Glutamatergic neuron (in vitro differentiated cells): Measurements from ENCODE around the gene ATG5. TPM values are rescaled to one million over a fixed set of nuclear protein-coding genes. Genes with fewer than 3 reads are reported as not detected.
"Not testable (repeated sequence)": the region's sequence is repeated elsewhere in the genome, so short reads cannot be mapped to it uniquely, and the experiment has no call there.

Experiments
- DNase-seq: peaks from one replicate; pipeline ENCODE4 v3.0.0; 2022
- H3K27ac Mint-ChIP-seq: one replicate; pipeline ENCODE4 v1.8.0; 2020; ENCODE audit warnings: mild to moderate bottlenecking, mixed read lengths, inconsistent platforms; ENCODE audit not compliant: unreplicated experiment
- H3K27me3 Mint-ChIP-seq: one replicate; pipeline ENCODE4 v1.8.0; 2020; ENCODE audit warnings: mild to moderate bottlenecking, moderate library complexity, mixed read lengths, inconsistent platforms; ENCODE audit not compliant: unreplicated experiment
- H3K36me3 Mint-ChIP-seq: one replicate; pipeline ENCODE4 v1.8.0; 2020; ENCODE audit warnings: mild to moderate bottlenecking, mixed read lengths, inconsistent platforms; ENCODE audit not compliant: unreplicated experiment
- H3K4me1 Mint-ChIP-seq: one replicate; pipeline ENCODE4 v1.8.0; 2020; ENCODE audit warnings: mild to moderate bottlenecking, low read depth, mixed read lengths, inconsistent platforms; ENCODE audit not compliant: unreplicated experiment
- H3K4me3 Mint-ChIP-seq: one replicate; pipeline ENCODE4 v1.8.0; 2020; ENCODE audit warnings: mild to moderate bottlenecking, mixed read lengths, inconsistent platforms; ENCODE audit not compliant: unreplicated experiment
- H3K9me3 Mint-ChIP-seq: one replicate; pipeline ENCODE4 v1.8.0; 2020; ENCODE audit warnings: mild to moderate bottlenecking, moderate library complexity, mixed read lengths, inconsistent platforms; ENCODE audit not compliant: unreplicated experiment
- CTCF ChIP-seq: fragments of 200-600 bp; sonication (generic); IDR thresholded peaks from one replicate; pipeline ENCODE4 v1.5.0; 2021; ENCODE audit not compliant: partially characterized antibody, unreplicated experiment
- total RNA-seq: library from RNA; stranded (reverse); fragmentation: NEBNext Ultra II Directional; extraction: Animal tissue kit (Norgen Biotek cat#: 25700); gene quantifications from one replicate; pipeline ENCODE4 v1.2.1, GENCODE V29; 2021; ENCODE audit not compliant: unreplicated experiment

The ATG5 gene
- total RNA-seq, 1 donor from 2014 or later = 24.8 TPM

DNA sequence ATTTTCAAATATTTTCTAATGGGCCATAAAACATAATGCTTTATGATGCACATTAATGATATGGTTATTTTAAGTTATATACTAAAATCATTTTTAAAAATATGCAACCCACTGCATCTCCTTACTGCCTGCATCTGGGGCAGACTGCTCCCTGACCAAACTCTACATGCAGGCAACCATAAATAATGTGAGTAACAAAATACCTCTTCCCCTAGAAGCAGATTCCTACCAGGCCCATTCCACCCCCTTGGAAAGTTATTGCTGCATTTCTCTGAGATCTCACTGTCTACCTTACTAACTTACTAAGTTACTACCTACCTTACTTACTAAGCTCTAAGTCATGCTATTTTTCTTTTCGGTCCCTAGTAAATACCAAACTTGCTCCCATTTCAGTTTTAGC, 71.8 kb downstream of the ATG5 start:
- Mint-ChIP-seq H3K36me3 (no peaks in the 10 kb centered on the region), H3K4me1 (peaks cover 12% of the 10 kb centered on the region), H3K27ac (no peak overlapping the region), H3K9me3 (peaks cover 2% of the 10 kb centered on the region), H3K27me3 (no peaks in the 10 kb centered on the region), H3K4me3 (no peak overlapping the region)
- no peak for DNase-seq
- TF ChIP-seq CTCF = no peak

DNA sequence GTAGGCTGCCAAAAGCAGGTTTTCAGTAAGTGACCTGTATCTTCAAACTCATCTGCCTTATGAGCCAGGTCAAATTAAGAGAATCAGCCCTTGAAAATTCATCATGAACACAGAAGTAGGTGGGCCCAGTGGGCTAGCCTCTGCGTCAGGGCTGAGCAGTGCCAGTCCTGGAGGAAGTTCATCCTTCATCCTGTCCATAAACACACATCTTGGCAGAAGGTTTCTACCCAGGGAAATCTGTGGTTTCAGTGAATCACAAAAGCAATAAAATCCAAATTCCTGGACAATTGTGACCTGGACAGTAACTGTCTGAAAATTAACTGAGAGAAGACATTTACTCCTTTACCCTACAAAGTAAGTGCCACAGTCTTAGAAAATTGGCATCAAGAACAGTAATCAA, 72.4 kb downstream of the ATG5 start:
- H3K36me3 Mint-ChIP-seq = no peaks in the 10 kb centered on the region
- H3K27ac Mint-ChIP-seq = no peak overlapping the region
- H3K9me3 Mint-ChIP-seq = peaks cover 2% of the 10 kb centered on the region
- no peak overlapping the region for H3K4me3 Mint-ChIP-seq
- no peak for DNase-seq
- TF ChIP-seq CTCF = no peak
- peaks cover 12% of the 10 kb centered on the region for H3K4me1 Mint-ChIP-seq
- no peaks in the 10 kb centered on the region for H3K27me3 Mint-ChIP-seq

GRCh38 chr6:106252687-106253086, 72.9 kb downstream of the ATG5 start:
- TF ChIP-seq CTCF = no peak
- H3K27me3 Mint-ChIP-seq = no peaks in the 10 kb centered on the region
- H3K9me3 Mint-ChIP-seq = peaks cover 2% of the 10 kb centered on the region
- H3K4me1 Mint-ChIP-seq = peaks cover 13% of the 10 kb centered on the region
- no peak overlapping the region for H3K27ac Mint-ChIP-seq
- DNase-seq = no peak
- no peak overlapping the region for H3K4me3 Mint-ChIP-seq
- no peaks in the 10 kb centered on the region for H3K36me3 Mint-ChIP-seq

DNA sequence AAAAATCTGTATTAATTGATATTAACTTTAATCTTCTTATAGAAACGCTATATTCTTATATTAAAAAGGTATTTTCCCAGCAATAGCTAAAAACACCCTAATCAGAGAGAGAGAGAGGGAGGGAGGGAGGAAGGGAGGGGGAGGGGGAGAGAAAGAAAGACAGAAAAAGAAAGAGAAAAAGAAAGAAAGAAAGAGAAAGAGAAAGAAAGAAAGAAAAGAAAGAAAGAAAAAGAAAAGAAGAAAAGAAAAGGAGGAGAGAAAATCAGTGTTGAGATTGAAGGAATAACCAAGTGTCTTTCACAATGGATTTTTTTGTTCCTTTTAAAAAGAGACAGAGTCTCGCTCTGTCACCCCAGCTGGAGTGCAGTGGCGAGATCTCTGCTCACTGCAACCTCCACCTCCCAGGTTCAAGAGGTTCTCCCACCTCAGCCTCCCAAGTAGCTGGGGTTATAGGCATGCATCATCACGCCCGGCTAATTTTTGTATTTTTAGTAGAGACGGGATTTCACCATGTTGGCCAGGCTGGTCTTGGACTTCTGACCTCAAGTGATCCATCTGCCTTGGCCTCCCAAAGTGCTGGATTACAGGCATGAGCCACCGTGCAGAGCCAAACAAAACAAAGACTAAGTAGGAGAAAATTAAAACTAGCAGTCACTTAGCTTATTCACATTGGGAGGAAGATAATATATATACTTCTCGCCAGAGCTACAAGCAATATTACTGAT, 73.9 kb downstream of the ATG5 start:
- peaks cover 23% of the 10 kb centered on the region for H3K4me1 Mint-ChIP-seq
- H3K9me3 Mint-ChIP-seq, H3K27me3 Mint-ChIP-seq, H3K4me3 Mint-ChIP-seq, H3K36me3 Mint-ChIP-seq, H3K27ac Mint-ChIP-seq, DNase-seq: not testable (repeated sequence)

GRCh38 chr6:106250953-106251352, 74.6 kb downstream of the ATG5 start:
- no peak for TF ChIP-seq CTCF
- Mint-ChIP-seq H3K4me3 (no peak overlapping the region), H3K27me3 (no peaks in the 10 kb centered on the region), H3K4me1 (peaks cover 28% of the 10 kb centered on the region), H3K27ac (no peak overlapping the region), H3K36me3 (no peaks in the 10 kb centered on the region), H3K9me3 (peaks cover 2% of the 10 kb centered on the region)
- no peak for DNase-seq
